ENCODE measurements around the gene PRDM16. TPM values are rescaled to one million over a fixed set of nuclear protein-coding genes. Genes with fewer than 3 reads are reported as not detected.

Gene PRDM16
- total RNA-seq, 1 experiment from 2014 or later: 0.17 TPM

DNA sequence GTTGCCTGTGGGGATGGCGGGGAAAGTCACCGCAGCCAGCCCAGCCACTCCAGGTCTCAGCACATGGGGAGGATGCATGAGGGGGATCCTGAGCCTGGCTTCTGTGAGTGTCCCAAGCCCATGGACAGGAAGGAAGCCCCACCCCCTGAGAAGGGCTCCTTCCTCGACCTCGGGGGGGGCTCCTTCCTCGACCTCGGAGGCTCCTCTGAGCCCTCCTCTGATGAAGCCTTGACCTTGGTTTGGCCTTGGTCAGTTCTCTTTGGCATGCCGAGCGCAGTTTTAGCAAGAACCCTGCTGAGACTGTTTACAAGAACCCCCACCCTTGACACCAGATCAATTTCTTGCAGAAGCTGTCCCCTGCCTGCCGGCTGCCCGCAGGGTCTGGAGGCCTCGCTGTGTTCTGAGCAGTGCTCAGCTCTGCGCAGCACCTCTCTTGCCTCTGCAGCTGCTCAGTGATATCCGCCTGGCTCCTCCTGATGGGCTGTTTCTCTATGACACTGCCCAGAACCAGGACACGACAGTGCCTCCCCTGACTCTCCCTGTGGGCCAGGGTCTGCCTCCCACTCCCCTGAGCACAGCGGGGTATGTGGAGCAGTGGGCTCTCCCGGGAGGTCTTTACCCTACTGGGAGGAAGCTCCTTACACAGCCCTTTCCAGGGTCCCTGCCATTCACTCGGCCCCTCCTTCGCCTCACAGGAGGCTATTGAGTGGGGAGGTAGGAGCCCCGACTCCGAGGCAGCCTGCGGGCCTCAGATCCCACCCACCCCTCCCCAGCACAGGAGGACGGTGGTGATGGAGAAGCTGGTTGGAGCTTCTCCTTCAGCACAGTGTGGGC lies 32.3 kb upstream of the PRDM16 start:
- Histone ChIP-seq H3K18ac (ENCODE audit: insufficient read length, low read depth, low read length) (no peak overlapping the region), H2BK20ac (ENCODE audit: low read depth, low read length, poor library complexity, severe bottlenecking) (no peak overlapping the region), H2AK5ac (ENCODE audit: insufficient read length, low read length) (no peak overlapping the region), H3K23me2 (ENCODE audit: insufficient read length, low read depth, low read length, poor library complexity, severe bottlenecking) (no peaks in the 10 kb centered on the region), H3K23ac (ENCODE audit: insufficient read length, low read depth, low read length) (no peak overlapping the region), H3K27ac (ENCODE audit: insufficient read length, low read depth, low read length) (no peak overlapping the region), H3K14ac (ENCODE audit: insufficient read depth, low read length) (no peak overlapping the region), H4K20me1 (ENCODE audit: control insufficient read depth, insufficient read depth, insufficient read length) (no peaks in the 10 kb centered on the region), H3K9ac (ENCODE audit: extremely low read depth, insufficient read length, low read length) (no peak overlapping the region), H4K91ac (ENCODE audit: insufficient read length, low read depth, low read length) (no peak overlapping the region), H3T11ph (ENCODE audit: low read length) (no peak overlapping the region), H3K27me3 (ENCODE audit: insufficient read depth, low read length) (no peaks in the 10 kb centered on the region), H2BK12ac (ENCODE audit: insufficient read length, low read depth, low read length) (no peak overlapping the region), H2BK15ac (ENCODE audit: low read depth, low read length) (no peak overlapping the region), H3K4ac (ENCODE audit: low read depth, low read length) (no peak overlapping the region), H2BK5ac (ENCODE audit: insufficient read length, low read length) (no peak overlapping the region), H3K79me1 (ENCODE audit: insufficient read depth, low read depth, low read length, poor library complexity, severe bottlenecking) (no peaks in the 10 kb centered on the region), H4K8ac (replicated peaks; ENCODE audit: insufficient read length, low read depth, low read length) (no peak overlapping the region), H3K4me1 (ENCODE audit: insufficient read depth, low read length) (no peaks in the 10 kb centered on the region), H2BK120ac (ENCODE audit: low read depth, low read length, poor library complexity, severe bottlenecking) (no peak overlapping the region), H3K4me2 (ENCODE audit: insufficient read depth, insufficient read length, low read length) (no peak overlapping the region), H3K56ac (ENCODE audit: insufficient read length, low read depth, low read length) (no peak overlapping the region), H3K79me2 (ENCODE audit: insufficient read depth, low read length) (no peaks in the 10 kb centered on the region), H3K9me3 (ENCODE audit: control insufficient read depth, low read depth, low read length) (peaks cover 8% of the 10 kb centered on the region), H4K5ac (ENCODE audit: insufficient read length, low read depth, low read length) (no peak overlapping the region), H2AFZ (ENCODE audit: low read length) (no peak overlapping the region)
- TF ChIP-seq, protein P1, sequence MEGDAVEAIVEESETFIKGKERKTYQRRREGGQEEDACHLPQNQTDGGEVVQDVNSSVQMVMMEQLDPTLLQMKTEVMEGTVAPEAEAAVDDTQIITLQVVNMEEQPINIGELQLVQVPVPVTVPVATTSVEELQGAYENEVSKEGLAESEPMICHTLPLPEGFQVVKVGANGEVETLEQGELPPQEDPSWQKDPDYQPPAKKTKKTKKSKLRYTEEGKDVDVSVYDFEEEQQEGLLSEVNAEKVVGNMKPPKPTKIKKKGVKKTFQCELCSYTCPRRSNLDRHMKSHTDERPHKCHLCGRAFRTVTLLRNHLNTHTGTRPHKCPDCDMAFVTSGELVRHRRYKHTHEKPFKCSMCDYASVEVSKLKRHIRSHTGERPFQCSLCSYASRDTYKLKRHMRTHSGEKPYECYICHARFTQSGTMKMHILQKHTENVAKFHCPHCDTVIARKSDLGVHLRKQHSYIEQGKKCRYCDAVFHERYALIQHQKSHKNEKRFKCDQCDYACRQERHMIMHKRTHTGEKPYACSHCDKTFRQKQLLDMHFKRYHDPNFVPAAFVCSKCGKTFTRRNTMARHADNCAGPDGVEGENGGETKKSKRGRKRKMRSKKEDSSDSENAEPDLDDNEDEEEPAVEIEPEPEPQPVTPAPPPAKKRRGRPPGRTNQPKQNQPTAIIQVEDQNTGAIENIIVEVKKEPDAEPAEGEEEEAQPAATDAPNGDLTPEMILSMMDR (conservative IDR thresholded peaks at IDR 0.05): no peak
- Mint-ChIP-seq H3K4me1 (peaks cover 0 to 3% of the 10 kb centered on the region in 2 experiments; a peak in 1 of 4 replicates), H3K27me3 (ENCODE audit: low read depth) (peaks cover 4% of the 10 kb centered on the region), H3K36me3 (ENCODE audit: insufficient read depth in 1 of 3, low read depth in 3 of 3) (peaks cover 0 to 9% (median 0%) of the 10 kb centered on the region in 3 experiments; a peak in 2 of 7 replicates), H3K4me3 (no peak overlapping the region), H3K9me3 (peaks cover 0 to 18% of the 10 kb centered on the region in 2 experiments; a peak in 2 of 5 replicates), H3K27ac (no peak overlapping the region)
- WGBS (ENCODE audit: extremely low coverage, insufficient read length, low lambda C conversion rate): no CpG with 5 or more reads among the region's 22 CpGs
- no peak for DNase-seq

Data from H9 (cell line).